Measurements from ENCODE around the gene IL17F.

- TF ChIP-seq CTCF (IDR thresholded peaks at IDR 0.05; ENCODE audit: insufficient read depth, low read length, poor library complexity, severe bottlenecking) (no peak), EZH2phosphoT487 (conservative IDR thresholded peaks at IDR 0.05; ENCODE audit: low read length) (no peak)
Observed at GRCh38 chr6:52255434-52255833, 11.1 kb upstream of the IL17F start.

Data from SU-DHL-6 (cell line).